ENCODE data around the gene WSCD2. TPM values are rescaled to one million over a fixed set of nuclear protein-coding genes. Genes with fewer than 3 reads are reported as not detected.

WSCD2 gene
- total RNA-seq, 1 donor from 2014 or later, result not detected

- DNase-seq (ENCODE audit: low spot score), result no peak
- no peak for ATAC-seq
Observed at GRCh38 chr12:108231109-108231905, 102.2 kb downstream of the WSCD2 start.

- DNase-seq (ENCODE audit: low spot score) (no peak), ATAC-seq (no peak)
Observed at GRCh38 chr12:108231909-108232434, 102.9 kb downstream of the WSCD2 start.

GRCh38 chr12:108232565-108232964, 103.5 kb downstream of the WSCD2 start:
- peak; percentile 66 for ATAC-seq
- no peak for DNase-seq (ENCODE audit: low spot score)

GRCh38 chr12:108234158-108234557, 105.1 kb downstream of the WSCD2 start:
- no peak for DNase-seq (ENCODE audit: low spot score)
- no peak for ATAC-seq

- no peak for ATAC-seq
- no peak for DNase-seq (ENCODE audit: low spot score)
Observed at GRCh38 chr12:108235197-108235984, 106.3 kb downstream of the WSCD2 start.

- ATAC-seq (no peak), DNase-seq (ENCODE audit: low spot score) (no peak)
Observed at GRCh38 chr12:108235985-108236263, 106.8 kb downstream of the WSCD2 start.

GRCh38 chr12:108236366-108236765, 107.3 kb downstream of the WSCD2 start:
- ATAC-seq (no peak), DNase-seq (ENCODE audit: low spot score) (no peak)

GRCh38 chr12:108237272-108237671, 108.2 kb downstream of the WSCD2 start:
- no peak for DNase-seq (ENCODE audit: low spot score)
- ATAC-seq, result no peak

GRCh38 chr12:108238474-108238873, 109.4 kb downstream of the WSCD2 start:
- DNase-seq (ENCODE audit: low spot score) (no peak), ATAC-seq (no peak)

- no peak for DNase-seq (ENCODE audit: low spot score)
- no peak for ATAC-seq
Observed at GRCh38 chr12:108239378-108239777, 110.3 kb downstream of the WSCD2 start.

- DNase-seq (ENCODE audit: low spot score) (no peak), ATAC-seq (no peak)
Observed at GRCh38 chr12:108240027-108240785, 111.1 kb downstream of the WSCD2 start.

GRCh38 chr12:108240928-108241327, 111.8 kb downstream of the WSCD2 start:
- no peak for ATAC-seq
- DNase-seq (ENCODE audit: low spot score), result no peak

GRCh38 chr12:108241986-108242703, 113.1 kb downstream of the WSCD2 start:
- DNase-seq (ENCODE audit: low spot score) (no peak), ATAC-seq (no peak)

GRCh38 chr12:108247130-108247529, 118.0 kb downstream of the WSCD2 start:
- no peak for ATAC-seq

GRCh38 chr12:108248011-108248410, 118.9 kb downstream of the WSCD2 start:
- DNase-seq (ENCODE audit: low spot score) (no peak), ATAC-seq (no peak)

More at GRCh38 chr12:108247130-108247529, 118.0 kb downstream of the WSCD2 start:
- DNase-seq (ENCODE audit: low spot score), result no peak

- ATAC-seq, result no peak
- DNase-seq (ENCODE audit: low spot score), result no peak
Observed at GRCh38 chr12:108252523-108252922, 123.4 kb downstream of the WSCD2 start.

GRCh38 chr12:108253540-108253939, 124.5 kb downstream of the WSCD2 start:
- DNase-seq (ENCODE audit: low spot score) (no peak), ATAC-seq (no peak)

- no peak for ATAC-seq
- no peak for DNase-seq (ENCODE audit: low spot score)
Observed at GRCh38 chr12:108254030-108254429, 124.9 kb downstream of the WSCD2 start.

GRCh38 chr12:108254517-108255251, 125.6 kb downstream of the WSCD2 start:
- ATAC-seq, result no peak

GRCh38 chr12:108255252-108255602, 126.1 kb downstream of the WSCD2 start:
- no peak for DNase-seq (ENCODE audit: low spot score)
- no peak for ATAC-seq

More at GRCh38 chr12:108254517-108255251, 125.6 kb downstream of the WSCD2 start:
- DNase-seq (ENCODE audit: low spot score), result no peak

Measured in left lobe of liver (tissue), 2 donors.